GF-D8 (cell line): ENCODE data around the gene OR5AU1.

Experiments
- DNase-seq: peaks from one replicate; lab custom pipeline; 2025; lab: John Stamatoyannopoulos, UW

Gene OR5AU1

GRCh38 chr14:21107283-21107800 is 48.5 kb downstream of the OR5AU1 start:
- no peak for DNase-seq

- DNase-seq: peak; percentile 25
These were observed 49.2 kb downstream of the OR5AU1 start for GRCh38 chr14:21106498-21107282.

GRCh38 chr14:21106176-21106497 is 49.7 kb downstream of the OR5AU1 start:
- DNase-seq: no peak

DNA sequence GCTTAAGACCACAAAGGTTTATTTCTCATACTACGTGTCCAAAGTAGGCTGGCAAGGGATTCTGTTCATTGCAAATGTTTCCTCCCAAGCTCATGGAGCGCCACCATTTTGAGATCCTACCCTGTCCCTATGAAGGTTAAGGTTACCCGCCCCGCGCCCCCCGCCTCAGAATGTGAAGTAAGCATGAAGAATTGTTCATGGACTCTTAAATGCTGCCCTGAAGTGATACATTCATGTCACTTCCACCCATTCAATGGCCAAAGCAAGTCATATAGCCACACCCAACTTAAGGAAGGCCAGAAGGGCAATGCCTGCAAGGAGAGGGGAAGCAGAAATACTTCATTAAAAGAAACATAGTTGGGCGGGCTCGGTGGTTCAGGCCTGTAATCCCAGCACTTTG is 50.8 kb downstream of the OR5AU1 start:
- no peak for DNase-seq
